ENCODE data around the gene ILKAP.

Gene ILKAP

GRCh38 chr2:238122287-238123217, 80.9 kb downstream of the ILKAP start:
- FAIRE-seq (no peak), DNase-seq (ENCODE audit: insufficient read length, low spot score) (no peak)
- TF ChIP-seq POLR2A (IDR thresholded peaks at IDR 0.05; ENCODE audit: low read depth, low read length), result no peak
- no peak for TF ChIP-seq PAX5 (IDR thresholded peaks at IDR 0.05; ENCODE audit: insufficient read depth, low read length, severe bottlenecking)
- no peak for TF ChIP-seq TAF1 (IDR thresholded peaks at IDR 0.05; ENCODE audit: low read depth, low read length)
- TF ChIP-seq POU2F2 (IDR thresholded peaks at IDR 0.05; ENCODE audit: low read depth, low read length), result no peak
- TF ChIP-seq POLR2AphosphoS5 (IDR thresholded peaks at IDR 0.05; ENCODE audit: low read depth, low read length), result no peak
- TF ChIP-seq SPI1 (IDR thresholded peaks at IDR 0.05; ENCODE audit: low read depth, low read length), result no peak

- DNase-seq (ENCODE audit: insufficient read length, low spot score), result no peak
- TF ChIP-seq PAX5 (IDR thresholded peaks at IDR 0.05; ENCODE audit: insufficient read depth, low read length, severe bottlenecking) (no peak), SPI1 (IDR thresholded peaks at IDR 0.05; ENCODE audit: low read depth, low read length) (no peak), POLR2A (IDR thresholded peaks at IDR 0.05; ENCODE audit: low read depth, low read length) (no peak), POLR2AphosphoS5 (IDR thresholded peaks at IDR 0.05; ENCODE audit: low read depth, low read length) (no peak), POU2F2 (IDR thresholded peaks at IDR 0.05; ENCODE audit: low read depth, low read length) (no peak), TAF1 (IDR thresholded peaks at IDR 0.05; ENCODE audit: low read depth, low read length) (no peak)
- no peak for FAIRE-seq
Measured at GRCh38 chr2:238121511-238122286, 81.8 kb downstream of the ILKAP start.

DNA sequence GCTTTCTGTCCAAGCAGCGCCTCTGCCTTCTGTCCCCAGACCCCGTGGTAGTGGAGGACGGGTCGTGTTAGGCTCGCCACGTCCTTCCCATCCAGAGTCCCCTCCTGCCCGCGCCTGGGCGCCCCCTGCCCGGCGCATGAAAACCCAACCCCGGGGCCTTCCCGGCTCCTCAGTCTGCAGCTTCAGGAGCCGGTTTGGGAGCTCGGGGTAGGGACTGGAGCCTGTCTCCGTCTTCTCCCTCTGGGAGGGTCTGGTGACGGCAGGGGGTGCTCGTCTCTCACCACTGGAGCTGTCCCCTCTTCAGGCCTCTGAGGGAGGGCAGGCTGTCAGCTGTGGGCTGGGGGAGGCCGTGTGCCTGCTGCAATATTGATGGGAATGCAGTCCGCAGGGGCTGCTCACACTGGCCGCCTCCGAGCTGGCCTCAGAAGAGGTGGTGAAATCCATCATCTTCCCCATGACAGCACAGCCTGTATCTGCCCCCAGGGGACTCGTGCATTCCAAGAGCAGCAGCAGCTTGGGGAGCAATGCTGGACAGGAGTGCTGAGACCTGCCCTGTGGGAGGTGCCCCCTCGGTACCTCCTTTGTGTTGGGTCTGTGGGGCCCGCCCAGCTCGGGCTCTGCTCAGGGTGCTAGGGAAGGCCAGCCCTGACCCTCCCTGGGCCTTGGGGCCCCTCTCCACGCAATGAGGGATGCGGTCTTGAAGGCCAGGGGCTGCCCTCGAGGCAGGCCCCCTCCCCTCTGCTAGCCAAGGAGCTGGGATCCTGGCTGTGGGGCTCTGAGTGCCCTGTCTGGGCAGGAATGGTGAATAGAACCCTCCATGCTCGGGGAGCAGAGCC, 82.8 kb downstream of the ILKAP start:
- DNase-seq (ENCODE audit: insufficient read length, low spot score) (no peak), FAIRE-seq (no peak)
- TF ChIP-seq TAF1 (IDR thresholded peaks at IDR 0.05; ENCODE audit: low read depth, low read length), result no peak
- no peak for TF ChIP-seq POLR2A (IDR thresholded peaks at IDR 0.05; ENCODE audit: low read depth, low read length)
- TF ChIP-seq PAX5 (IDR thresholded peaks at IDR 0.05; ENCODE audit: insufficient read depth, low read length, severe bottlenecking), result no peak
- no peak for TF ChIP-seq SPI1 (IDR thresholded peaks at IDR 0.05; ENCODE audit: low read depth, low read length)
- TF ChIP-seq POU2F2 (IDR thresholded peaks at IDR 0.05; ENCODE audit: low read depth, low read length), result no peak
- no peak for TF ChIP-seq POLR2AphosphoS5 (IDR thresholded peaks at IDR 0.05; ENCODE audit: low read depth, low read length)
